A673 (cell line): ENCODE data around the gene SLC19A1. TPM values are rescaled to one million over a fixed set of nuclear protein-coding genes. Genes with fewer than 3 reads are reported as not detected.

ENCODE experiments used
- BruUV-seq: library from RNA; stranded (reverse); fragments of 400-500 nt; replicated peaks from 2 replicates; lab custom pipeline; 2021; lab: Mats Ljungman, UMichigan
- CTCF ChIA-PET: fragments of 300-600 bp; sonication (Branson Sonifier 250); formaldehyde crosslinking; loops from one replicate; lab custom pipeline; 2022; ENCODE audit warnings: antibody characterized with exemption; lab: Charles Lee
- POLR2A ChIA-PET: fragments of 300-600 bp; sonication (Branson Sonifier 250); formaldehyde crosslinking; loops from one replicate; lab custom pipeline; 2022; ENCODE audit warnings: antibody characterized with exemption; ENCODE audit not compliant: low non-redundant PET; lab: Charles Lee
- DNase-seq: peaks from one replicate; pipeline ENCODE4 v3.0.0-alpha.2; 2015; ENCODE audit warnings: low spot score
- H3K27ac ChIP-seq: fragments of 200-600 bp; sonication (generic); 2 replicates; pipeline ENCODE4 v1.5.1; 2016; ENCODE audit warnings: mixed run types, low read depth, mild to moderate bottlenecking, mixed read lengths, antibody characterized with exemption, low read length; ENCODE audit not compliant: poor library complexity, severe bottlenecking
- H3K27me3 ChIP-seq: fragments of 200-600 bp; sonication (generic); replicated peaks from 2 replicates; pipeline ENCODE4 v1.6.1; 2017; ENCODE audit warnings: mixed run types, low read depth, mild to moderate bottlenecking, mixed read lengths, antibody characterized with exemption, low read length; ENCODE audit not compliant: insufficient read depth, poor library complexity
- H3K36me3 ChIP-seq: fragments of 200-600 bp; sonication (generic); 2 replicates; pipeline ENCODE4 v1.6.1; 2016; ENCODE audit warnings: mixed run types, mild to moderate bottlenecking, mixed read lengths, antibody characterized with exemption, low read length; ENCODE audit not compliant: insufficient read depth, poor library complexity, severe bottlenecking
- H3K4me1 ChIP-seq: fragments of 200-600 bp; sonication (generic); 2 replicates; pipeline ENCODE4 v1.6.1; 2017; ENCODE audit warnings: mixed run types, mild to moderate bottlenecking, mixed read lengths, antibody characterized with exemption, low read length; ENCODE audit not compliant: insufficient read depth, poor library complexity, severe bottlenecking
- H3K4me3 ChIP-seq: fragments of 200-600 bp; sonication (generic); 2 replicates; pipeline ENCODE4 v1.5.1; 2016; ENCODE audit warnings: low read depth, mixed run types, mild to moderate bottlenecking, mixed read lengths, low read length; ENCODE audit not compliant: poor library complexity, severe bottlenecking
- H3K9me3 ChIP-seq: fragments of 200-600 bp; sonication (generic); 2 replicates; pipeline ENCODE4 v1.6.1; 2016; ENCODE audit warnings: mixed run types, low read depth, mild to moderate bottlenecking, mixed read lengths, antibody characterized with exemption, low read length; ENCODE audit not compliant: poor library complexity, severe bottlenecking
- CTCF ChIP-seq: fragments of 300-800, 200-600 bp; sonication (generic); conservative IDR thresholded peaks from 2 replicates; pipeline ENCODE4 v1.5.1; 2017; ENCODE audit warnings: low read depth, mild to moderate bottlenecking, antibody characterized with exemption, low read length, moderate library complexity, mixed read lengths
- EZH2 ChIP-seq: fragments of 200-600 bp; sonication (generic); IDR thresholded peaks from 2 replicates; pipeline ENCODE4 v1.6.1; 2017; ENCODE audit warnings: borderline replicate concordance, low read depth, mild to moderate bottlenecking, mixed read lengths, antibody characterized with exemption, low read length; ENCODE audit not compliant: poor library complexity, severe bottlenecking
- intact Hi-C: fragments of 100-400 bp; cut with micrococcal nuclease; formaldehyde crosslinking; loops from one replicate; pipeline ENCODE4 v1.10.0; 2022; ENCODE audit not compliant: unreplicated experiment
- total RNA-seq: library from RNA; stranded (reverse); gene quantifications from 2 replicates; pipeline ENCODE4 v1.2.3, GENCODE V29; 2021

The SLC19A1 gene
- total RNA-seq, 1 experiment from 2014 or later, result 72.1 TPM

DNA sequence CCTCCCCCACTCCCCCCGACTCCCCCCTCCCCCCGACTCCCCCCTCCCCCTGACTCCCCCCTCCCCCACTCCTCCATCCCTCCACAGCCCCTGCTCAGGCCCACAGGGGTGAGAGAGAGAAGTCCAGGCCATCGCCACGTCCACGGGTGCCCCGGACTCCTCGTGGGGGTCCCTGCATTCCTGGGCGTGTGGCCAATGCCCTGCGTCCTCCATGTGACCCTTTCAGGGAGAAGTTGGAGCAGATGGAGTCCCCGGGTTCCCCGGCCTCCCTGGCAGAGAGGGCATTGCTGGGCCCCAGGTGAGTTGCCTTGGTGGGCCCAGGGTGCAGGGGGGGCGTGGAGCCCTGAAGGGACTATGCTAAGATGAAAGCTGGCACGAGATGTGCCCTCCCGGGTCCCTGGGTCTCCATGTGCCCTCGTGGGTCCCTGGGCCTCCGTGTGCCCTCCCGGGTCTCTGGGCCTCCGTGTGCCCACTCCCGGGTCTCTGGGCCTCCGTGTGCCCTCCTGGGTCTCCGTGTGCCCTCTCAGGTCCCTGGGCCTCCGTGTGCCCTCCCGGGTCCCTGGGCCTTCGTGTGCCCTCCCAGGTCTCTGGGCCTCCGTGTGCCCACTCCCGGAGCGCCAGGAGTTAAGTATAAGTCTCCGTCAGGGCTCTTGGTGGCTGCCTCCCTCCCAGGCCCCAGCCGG lies 52.0 kb downstream of the SLC19A1 start:
- ChIA-PET POLR2A (no interaction called here), CTCF (no interaction called here)
- Histone ChIP-seq H3K36me3 (no peaks in the 10 kb centered on the region), H3K27me3 (no peaks in the 10 kb centered on the region), H3K9me3 (no peaks in the 10 kb centered on the region), H3K27ac (no peak overlapping the region), H3K4me3 (no peak overlapping the region), H3K4me1 (no peaks in the 10 kb centered on the region)
- TF ChIP-seq CTCF, result no peak
- TF ChIP-seq EZH2, result no peak
- no TSS peak for BruUV-seq
- intact Hi-C loops, result no loop called here
- no peak for DNase-seq

GRCh38 chr21:45489722-45489982 lies 52.6 kb downstream of the SLC19A1 start:
- H3K4me3 ChIP-seq, result no peak overlapping the region
- no peaks in the 10 kb centered on the region for H3K27me3 ChIP-seq
- no peak for TF ChIP-seq CTCF
- TF ChIP-seq EZH2, result no peak
- H3K36me3 ChIP-seq, result no peaks in the 10 kb centered on the region
- no peak overlapping the region for H3K27ac ChIP-seq
- intact Hi-C loops, result no loop called here
- H3K4me1 ChIP-seq, result no peaks in the 10 kb centered on the region
- POLR2A ChIA-PET, result no interaction called here
- CTCF ChIA-PET, result no interaction called here
- no peak for DNase-seq
- BruUV-seq, result no TSS peak
- no peaks in the 10 kb centered on the region for H3K9me3 ChIP-seq

DNA sequence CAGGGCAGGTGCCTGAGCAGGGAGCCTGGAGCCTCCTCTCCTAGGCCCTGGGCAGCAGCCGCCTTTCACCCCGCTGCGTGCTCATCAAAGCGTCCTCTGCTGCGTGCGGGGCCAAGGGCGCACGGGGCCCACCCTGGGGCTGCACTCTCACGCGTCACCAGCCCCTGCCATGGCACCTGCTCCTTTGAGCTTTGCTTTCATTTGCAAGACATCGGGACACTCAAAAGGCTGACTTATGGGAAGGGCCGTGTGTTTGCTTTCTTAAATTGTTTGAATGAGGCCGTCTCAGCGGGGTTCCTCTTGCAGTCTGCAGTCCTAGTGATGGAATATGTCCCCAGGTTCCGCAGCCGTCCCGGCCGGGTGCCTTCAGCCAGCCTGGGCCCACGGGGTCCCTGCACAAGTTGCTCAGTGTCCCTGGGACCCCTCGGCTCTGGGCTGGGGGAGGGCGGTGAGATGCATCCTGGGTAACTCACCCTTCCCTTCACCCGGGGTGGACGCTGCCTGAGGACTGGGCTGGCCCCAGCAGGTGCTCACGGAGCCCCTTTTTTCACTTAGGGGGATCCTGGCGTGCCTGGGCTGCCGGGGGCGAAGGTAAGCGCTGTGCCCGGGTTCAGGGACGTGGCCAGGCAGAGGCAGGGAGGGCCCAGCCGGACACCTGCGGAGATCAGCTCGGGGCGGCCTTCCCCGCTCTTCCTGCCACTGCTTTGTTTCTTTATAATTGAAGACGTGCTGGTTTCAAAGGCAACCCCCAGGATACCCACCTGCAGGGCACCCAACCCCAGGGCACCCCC lies 53.1 kb downstream of the SLC19A1 start:
- no peak for DNase-seq
- no TSS peak for BruUV-seq
- POLR2A ChIA-PET, result no interaction called here
- Histone ChIP-seq H3K9me3 (no peaks in the 10 kb centered on the region), H3K4me1 (no peaks in the 10 kb centered on the region), H3K36me3 (no peaks in the 10 kb centered on the region), H3K27me3 (no peaks in the 10 kb centered on the region), H3K4me3 (no peak overlapping the region), H3K27ac (no peak overlapping the region)
- intact Hi-C loops, result no loop called here
- CTCF ChIA-PET, result no interaction called here
- TF ChIP-seq EZH2 (no peak), CTCF (no peak)
